ENCODE measurements around the gene NR1H3.

Gene NR1H3

GRCh38 chr11:47259232-47259977 lies 1.6 kb downstream of the NR1H3 start:
- no peaks in the 10 kb centered on the region for H3K27me3 ChIP-seq (ENCODE audit: low read depth, low read length)
- no peak overlapping the region for H3K4me3 ChIP-seq (ENCODE audit: low read depth in 1 of 2, low read length in 2 of 2)
- H3K27ac ChIP-seq (ENCODE audit: low read length): no peak overlapping the region
- H3K36me3 ChIP-seq (ENCODE audit: control insufficient read depth in 1 of 2, insufficient read depth in 2 of 2, low read length in 2 of 2): no peaks in the 10 kb centered on the region
- H3K4me1 ChIP-seq (ENCODE audit: control insufficient read depth in 1 of 2, insufficient read depth in 2 of 2, low read length in 2 of 2): peaks cover 19 to 44% of the 10 kb centered on the region in 2 donors
- no peaks in the 10 kb centered on the region for H3K9me3 ChIP-seq (ENCODE audit: control insufficient read depth in 1 of 2, low read length in 2 of 2)

- no peak overlapping the region for H3K27ac ChIP-seq (ENCODE audit: low read length)
- no peak overlapping the region for H3K4me3 ChIP-seq (ENCODE audit: low read depth in 1 of 2, low read length in 2 of 2)
Measured at GRCh38 chr11:47260366-47260765, 2.6 kb downstream of the NR1H3 start.

GRCh38 chr11:47261291-47261800 lies 3.5 kb downstream of the NR1H3 start:
- H3K4me1 ChIP-seq (ENCODE audit: control insufficient read depth in 1 of 2, insufficient read depth in 2 of 2, low read length in 2 of 2): peaks cover 19 to 35% of the 10 kb centered on the region in 2 donors
- no peak overlapping the region for H3K27ac ChIP-seq (ENCODE audit: low read length)
- no peaks in the 10 kb centered on the region for H3K27me3 ChIP-seq (ENCODE audit: low read depth, low read length)
- no peak overlapping the region for H3K4me3 ChIP-seq (ENCODE audit: low read depth in 1 of 2, low read length in 2 of 2)
- no peaks in the 10 kb centered on the region for H3K36me3 ChIP-seq (ENCODE audit: control insufficient read depth in 1 of 2, insufficient read depth in 2 of 2, low read length in 2 of 2)
- no peaks in the 10 kb centered on the region for H3K9me3 ChIP-seq (ENCODE audit: control insufficient read depth in 1 of 2, low read length in 2 of 2)

More at GRCh38 chr11:47260366-47260765, 2.6 kb downstream of the NR1H3 start:
- Histone ChIP-seq H3K4me1 (ENCODE audit: control insufficient read depth in 1 of 2, insufficient read depth in 2 of 2, low read length in 2 of 2) (peaks cover 19 to 39% of the 10 kb centered on the region in 2 donors), H3K9me3 (ENCODE audit: control insufficient read depth in 1 of 2, low read length in 2 of 2) (no peaks in the 10 kb centered on the region), H3K27me3 (ENCODE audit: low read depth, low read length) (no peaks in the 10 kb centered on the region), H3K36me3 (ENCODE audit: control insufficient read depth in 1 of 2, insufficient read depth in 2 of 2, low read length in 2 of 2) (no peaks in the 10 kb centered on the region)

- Histone ChIP-seq H3K9me3 (ENCODE audit: control insufficient read depth in 1 of 2, low read length in 2 of 2) (no peaks in the 10 kb centered on the region), H3K27ac (ENCODE audit: low read length) (no peak overlapping the region), H3K36me3 (ENCODE audit: control insufficient read depth in 1 of 2, insufficient read depth in 2 of 2, low read length in 2 of 2) (no peaks in the 10 kb centered on the region), H3K4me1 (ENCODE audit: control insufficient read depth in 1 of 2, insufficient read depth in 2 of 2, low read length in 2 of 2) (peaks cover 10 to 25% of the 10 kb centered on the region in 2 donors), H3K4me3 (ENCODE audit: low read depth in 1 of 2, low read length in 2 of 2) (no peak overlapping the region), H3K27me3 (ENCODE audit: low read depth, low read length) (no peaks in the 10 kb centered on the region)
Measured at GRCh38 chr11:47264119-47264518, 6.3 kb downstream of the NR1H3 start.

- Histone ChIP-seq H3K36me3 (ENCODE audit: control insufficient read depth in 1 of 2, insufficient read depth in 2 of 2, low read length in 2 of 2) (no peaks in the 10 kb centered on the region), H3K9me3 (ENCODE audit: control insufficient read depth in 1 of 2, low read length in 2 of 2) (no peaks in the 10 kb centered on the region), H3K4me3 (ENCODE audit: low read depth in 1 of 2, low read length in 2 of 2) (no peak overlapping the region), H3K4me1 (ENCODE audit: control insufficient read depth in 1 of 2, insufficient read depth in 2 of 2, low read length in 2 of 2) (peaks cover 8 to 21% of the 10 kb centered on the region in 2 donors), H3K27me3 (ENCODE audit: low read depth, low read length) (no peaks in the 10 kb centered on the region), H3K27ac (ENCODE audit: low read length) (no peak overlapping the region)
Measured at GRCh38 chr11:47264521-47264920, 6.7 kb downstream of the NR1H3 start.

GRCh38 chr11:47267876-47268275 lies 10.1 kb downstream of the NR1H3 start:
- Histone ChIP-seq H3K4me3 (ENCODE audit: low read depth in 1 of 2, low read length in 2 of 2) (no peak overlapping the region), H3K9me3 (ENCODE audit: control insufficient read depth in 1 of 2, low read length in 2 of 2) (no peaks in the 10 kb centered on the region), H3K27me3 (ENCODE audit: low read depth, low read length) (no peaks in the 10 kb centered on the region), H3K4me1 (ENCODE audit: control insufficient read depth in 1 of 2, insufficient read depth in 2 of 2, low read length in 2 of 2) (peaks cover 30 to 39% of the 10 kb centered on the region in 2 donors), H3K27ac (ENCODE audit: low read length) (no peak overlapping the region), H3K36me3 (ENCODE audit: control insufficient read depth in 1 of 2, insufficient read depth in 2 of 2, low read length in 2 of 2) (no peaks in the 10 kb centered on the region)

- Histone ChIP-seq H3K36me3 (ENCODE audit: control insufficient read depth in 1 of 2, insufficient read depth in 2 of 2, low read length in 2 of 2) (no peaks in the 10 kb centered on the region), H3K27ac (ENCODE audit: low read length) (peak overlapping the region; percentile 87), H3K4me1 (ENCODE audit: control insufficient read depth in 1 of 2, insufficient read depth in 2 of 2, low read length in 2 of 2) (peaks cover 30 to 40% of the 10 kb centered on the region in 2 donors), H3K4me3 (ENCODE audit: low read depth in 1 of 2, low read length in 2 of 2) (peak overlapping the region; percentile 68 to 79), H3K9me3 (ENCODE audit: control insufficient read depth in 1 of 2, low read length in 2 of 2) (no peaks in the 10 kb centered on the region), H3K27me3 (ENCODE audit: low read depth, low read length) (no peaks in the 10 kb centered on the region)
Measured at GRCh38 chr11:47268448-47269001, 10.7 kb downstream of the NR1H3 start.

GRCh38 chr11:47269002-47269828 lies 11.4 kb downstream of the NR1H3 start:
- peak overlapping the region; percentile 68 to 79 for H3K4me3 ChIP-seq (ENCODE audit: low read depth in 1 of 2, low read length in 2 of 2)
- no peaks in the 10 kb centered on the region for H3K27me3 ChIP-seq (ENCODE audit: low read depth, low read length)
- peaks cover under 1% of the 10 kb centered on the region in 2 donors for H3K36me3 ChIP-seq (ENCODE audit: control insufficient read depth in 1 of 2, insufficient read depth in 2 of 2, low read length in 2 of 2)
- peak overlapping the region; percentile 87 for H3K27ac ChIP-seq (ENCODE audit: low read length)
- no peaks in the 10 kb centered on the region for H3K9me3 ChIP-seq (ENCODE audit: control insufficient read depth in 1 of 2, low read length in 2 of 2)
- H3K4me1 ChIP-seq (ENCODE audit: control insufficient read depth in 1 of 2, insufficient read depth in 2 of 2, low read length in 2 of 2): peaks cover 30 to 40% of the 10 kb centered on the region in 2 donors

- H3K36me3 ChIP-seq (ENCODE audit: control insufficient read depth in 1 of 2, insufficient read depth in 2 of 2, low read length in 2 of 2): peaks cover 7% of the 10 kb centered on the region in 2 donors
- peak within 1 kb of the TSS; percentile 68 to 80 for H3K4me3 ChIP-seq (ENCODE audit: low read depth in 1 of 2, low read length in 2 of 2)
- H3K4me1 ChIP-seq (ENCODE audit: control insufficient read depth in 1 of 2, insufficient read depth in 2 of 2, low read length in 2 of 2): peaks cover 30 to 38% of the 10 kb centered on the region in 2 donors
- no peaks in the 10 kb centered on the region for H3K27me3 ChIP-seq (ENCODE audit: low read depth, low read length)
- H3K27ac ChIP-seq (ENCODE audit: low read length): peak within 1 kb of the TSS; percentile 87
- no peaks in the 10 kb centered on the region for H3K9me3 ChIP-seq (ENCODE audit: control insufficient read depth in 1 of 2, low read length in 2 of 2)
Measured at GRCh38 chr11:47269829-47270305, 12.1 kb downstream of the NR1H3 start, which contains the start of gene MADD. Gene MADD, plus strand, starts transcription at chr11:47270133.

- Histone ChIP-seq H3K4me3 (ENCODE audit: low read depth in 1 of 2, low read length in 2 of 2) (peak overlapping the region; percentile 68 to 80), H3K27ac (ENCODE audit: low read length) (peak overlapping the region; percentile 64), H3K27me3 (ENCODE audit: low read depth, low read length) (no peaks in the 10 kb centered on the region), H3K4me1 (ENCODE audit: control insufficient read depth in 1 of 2, insufficient read depth in 2 of 2, low read length in 2 of 2) (peaks cover 30 to 37% of the 10 kb centered on the region in 2 donors), H3K36me3 (ENCODE audit: control insufficient read depth in 1 of 2, insufficient read depth in 2 of 2, low read length in 2 of 2) (peaks cover 12 to 13% of the 10 kb centered on the region in 2 donors), H3K9me3 (ENCODE audit: control insufficient read depth in 1 of 2, low read length in 2 of 2) (no peaks in the 10 kb centered on the region)
Measured at GRCh38 chr11:47270331-47271271, 12.8 kb downstream of the NR1H3 start.

All from muscle layer of duodenum (tissue), 2 donors.